Upper lobe of left lung (tissue), 6 donors: ENCODE measurements around the gene CARD9. TPM values are rescaled to one million over a fixed set of nuclear protein-coding genes. Genes with fewer than 3 reads are reported as not detected.

Source experiments
- ATAC-seq, 2 donors: fragments of 200-7000 bp; cut with Tn5 transposase; one replicate each; pipeline ENCODE4 v1.9.1; 2022; ENCODE audit warnings: mild to moderate bottlenecking in 2 of 2, moderate library complexity in 2 of 2; ENCODE audit not compliant: low FRiP score in 2 of 2
- DNase-seq, 2 donors: peaks; one replicate each; pipeline ENCODE4 v3.0.0-alpha.2; 2019 to 2020
- H3K27ac ChIP-seq, 4 donors: fragments of 200-600 bp; sonication (generic); one replicate each; pipeline ENCODE4 v1.5.1; 2016 to 2019
- H3K27me3 ChIP-seq, 4 donors: fragments of 200-600 bp; sonication (generic); one replicate each; pipeline ENCODE4 v1.5.1; 2017 to 2019
- H3K36me3 ChIP-seq, 4 donors: fragments of 200-600 bp; sonication (generic); one replicate each; pipeline ENCODE4 v1.5.1; 2016 to 2019
- H3K4me1 ChIP-seq, 4 donors: fragments of 200-600 bp; sonication (generic); one replicate each; pipeline ENCODE4 v1.5.1; 2018 to 2019
- H3K4me3 ChIP-seq, 4 donors: fragments of 200-600 bp; sonication (generic); one replicate each; pipeline ENCODE4 v1.5.1; 2017 to 2019; ENCODE audit warnings: mild to moderate bottlenecking in 2 of 4, moderate library complexity in 1 of 4
- H3K9me3 ChIP-seq, 4 donors: fragments of 200-600 bp; sonication (generic); one replicate each; pipeline ENCODE4 v1.5.1; 2018 to 2019
- CTCF ChIP-seq, 6 experiments: fragments of 450-650 bp in 4 of 6; fragments of 200-600 bp in 2 of 6; sonication (generic) in 2 of 6; IDR thresholded peaks; one replicate each; pipeline ENCODE4 v1.5.1; 2016 to 2019; ENCODE audit warnings: antibody characterized with exemption in 6 of 6
- EP300 ChIP-seq, 4 donors: sonication (generic); formaldehyde crosslinking; IDR thresholded peaks; one replicate each; pipeline ENCODE4 v1.5.1; 2017; ENCODE audit warnings: antibody characterized with exemption in 4 of 4, control low read depth in 2 of 4
- POLR2A ChIP-seq, 4 donors: fragments of 450-650 bp; IDR thresholded peaks; one replicate each; pipeline ENCODE4 v1.5.1; 2016 to 2017; ENCODE audit warnings: antibody characterized with exemption in 4 of 4, mild to moderate bottlenecking in 2 of 4
- POLR2AphosphoS5 ChIP-seq, 2 donors: sonication (generic); formaldehyde crosslinking; IDR thresholded peaks; one replicate each; pipeline ENCODE4 v1.5.1; 2017; ENCODE audit warnings: antibody characterized with exemption in 2 of 2
- WGBS, 2 donors: methylation state at CpG; one replicate each; pipeline ENCODE4 v1.1.5; 2017 to 2018; 5-methylcytosine and 5-hydroxymethylcytosine counted together
- total RNA-seq, 6 donors: library from RNA; depleted of rRNA in 4 of 6; stranded (reverse); fragments of >200 nt in 4 of 6; gene quantifications; one replicate each; pipeline versions ENCODE4 v1.1.0 to v1.2.1, GENCODE V29; 2016 to 2021
- donor health status: DM: no; HTN: no; CAD: no; lungs with moderate emphysema.
- donor health status: DM: no; HTN: yes; CAD: no; lungs with severe emphysema.

The CARD9 gene
- total RNA-seq, result 10 to 100 TPM in 5 of 6 donors, 1 to 10 TPM in 1; 3.5 to 30.4 (median 16.8) TPM

- peaks cover 10 to 19% (median 14%) of the 10 kb centered on the region in 4 donors for H3K4me1 ChIP-seq
- peak; percentile 54 to 69 for ATAC-seq
- WGBS, 2 donors, result 47 to 69% methylated on average over 12 to 25 of the region's 27 CpGs
- peaks cover 0 to 10% (median under 1%) of the 10 kb centered on the region in 4 donors for H3K36me3 ChIP-seq
- peak within 1 kb of the TSS; percentile 6 to 76 (median 64) for H3K27ac ChIP-seq
- peak within 1 kb of the TSS in 3 of 4 donors; percentile 25 to 47 (median 35) for H3K4me3 ChIP-seq
- TF ChIP-seq POLR2A (IDR thresholded peaks at IDR 0.05), result peak in 1 of 4 donors; percentile 48
- TF ChIP-seq CTCF (IDR thresholded peaks at IDR 0.05), result no peak
- no peak for TF ChIP-seq EP300 (IDR thresholded peaks at IDR 0.05)
- DNase-seq, result peak; percentile 64 to 81
- no peaks in the 10 kb centered on the region for H3K27me3 ChIP-seq
- no peaks in the 10 kb centered on the region for H3K9me3 ChIP-seq
Observed at GRCh38 chr9:136373300-136374182, at the start of gene CARD9. TSS of gene CARD9 (minus strand) at chr9:136373669. CDS start at chr9:136372078, 1,591 bp downstream.

GRCh38 chr9:136422876-136423275, 49.4 kb upstream of the CARD9 start:
- Histone ChIP-seq H3K9me3 (no peaks in the 10 kb centered on the region), H3K27ac (no peak overlapping the region), H3K27me3 (no peaks in the 10 kb centered on the region), H3K36me3 (peaks cover 24 to 74% (median 63%) of the 10 kb centered on the region in 4 donors), H3K4me1 (no peaks in the 10 kb centered on the region), H3K4me3 (no peak overlapping the region)
- WGBS, 2 donors, result 97% methylated on average over 24 to 26 of the region's 26 CpGs
- ATAC-seq, result no peak
- TF ChIP-seq CTCF (IDR thresholded peaks at IDR 0.05), result no peak
- TF ChIP-seq EP300 (IDR thresholded peaks at IDR 0.05), result no peak
- no peak for TF ChIP-seq POLR2A (IDR thresholded peaks at IDR 0.05)
- TF ChIP-seq POLR2AphosphoS5 (IDR thresholded peaks at IDR 0.05), result no peak
- DNase-seq, result peak in 1 of 2 donors; percentile 80

GRCh38 chr9:136421791-136422190, 48.3 kb upstream of the CARD9 start:
- ATAC-seq (no peak), DNase-seq (peak in 1 of 2 donors; percentile 76)
- no peak for TF ChIP-seq CTCF (IDR thresholded peaks at IDR 0.05)
- no peak for TF ChIP-seq POLR2A (IDR thresholded peaks at IDR 0.05)
- TF ChIP-seq EP300 (IDR thresholded peaks at IDR 0.05), result no peak
- TF ChIP-seq POLR2AphosphoS5 (IDR thresholded peaks at IDR 0.05), result no peak
- H3K4me1 ChIP-seq, result no peaks in the 10 kb centered on the region
- WGBS, 2 donors, result 91 to 96% methylated on average over 9 to 19 of the region's 21 CpGs
- H3K4me3 ChIP-seq, result no peak overlapping the region
- peaks cover 35 to 84% (median 73%) of the 10 kb centered on the region in 4 donors for H3K36me3 ChIP-seq
- no peaks in the 10 kb centered on the region for H3K9me3 ChIP-seq
- H3K27me3 ChIP-seq, result no peaks in the 10 kb centered on the region
- H3K27ac ChIP-seq, result no peak overlapping the region

GRCh38 chr9:136419092-136419420, 45.6 kb upstream of the CARD9 start:
- no peaks in the 10 kb centered on the region for H3K27me3 ChIP-seq
- DNase-seq (peak in 1 of 2 donors; percentile 60), ATAC-seq (no peak)
- 94 to 95% methylated on average over 3 to 12 of the region's 12 CpGs for WGBS, 2 donors
- H3K9me3 ChIP-seq, result no peaks in the 10 kb centered on the region
- no peak overlapping the region for H3K27ac ChIP-seq
- H3K4me3 ChIP-seq, result no peak overlapping the region
- no peak for TF ChIP-seq EP300 (IDR thresholded peaks at IDR 0.05)
- no peak for TF ChIP-seq POLR2AphosphoS5 (IDR thresholded peaks at IDR 0.05)
- TF ChIP-seq POLR2A (IDR thresholded peaks at IDR 0.05), result no peak
- TF ChIP-seq CTCF (IDR thresholded peaks at IDR 0.05), result no peak
- no peaks in the 10 kb centered on the region for H3K4me1 ChIP-seq
- peaks cover 37 to 98% (median 90%) of the 10 kb centered on the region in 4 donors for H3K36me3 ChIP-seq
